Stomach (tissue), 4 donors: ENCODE data around the gene MCM5.

Experiments used
- CTCF ChIP-seq, 7 experiments: fragments of 450-650 bp in 4 of 7; fragments of 200-600 bp in 3 of 7; sonication (generic) in 3 of 7; IDR thresholded peaks; one replicate each; pipeline ENCODE4 v1.5.1; 2016 to 2019; ENCODE audit warnings: antibody characterized with exemption in 7 of 7, control low read depth in 2 of 7, mild to moderate bottlenecking in 1 of 7
- EP300 ChIP-seq: sonication (generic); formaldehyde crosslinking; IDR thresholded peaks from one replicate; pipeline ENCODE4 v1.6.1; 2017; ENCODE audit warnings: antibody characterized with exemption
- POLR2A ChIP-seq, 4 donors: fragments of 450-650 bp; IDR thresholded peaks; one replicate each; pipeline ENCODE4 v1.6.1; 2016; ENCODE audit warnings: antibody characterized with exemption in 4 of 4, control low read depth in 2 of 4, mild to moderate bottlenecking in 1 of 4, moderate library complexity in 1 of 4

- TF ChIP-seq CTCF (IDR thresholded peaks at IDR 0.05): no peak
- no peak for TF ChIP-seq POLR2A (IDR thresholded peaks at IDR 0.05)
- no peak for TF ChIP-seq EP300
Measured at GRCh38 chr22:35422936-35423335, 23.0 kb downstream of the MCM5 start.
